ENCODE measurements around the gene RTKN. TPM values are rescaled to one million over a fixed set of nuclear protein-coding genes. Genes with fewer than 3 reads are reported as not detected.
"Not testable (repeated sequence)": the region's sequence is repeated elsewhere in the genome, so short reads cannot be mapped to it uniquely, and the experiment has no call there.

Gene RTKN
- total and polyA plus RNA-seq, 2 donors: 9.5 to 17.2 TPM

GRCh38 chr2:74454654-74455511 is 13.1 kb upstream of the RTKN start, which contains the start of gene INO80B:
Gene INO80B (plus strand): TSS chr2:74455087. CDS start chr2:74455117, 30 bp downstream.
- Histone ChIP-seq H3K4me3 (ENCODE audit: low read length in 2 of 2) (peak within 1 kb of the TSS; percentile 63 to 72), H3K27me3 (ENCODE audit: control insufficient read depth in 2 of 2, insufficient read depth in 1 of 2, low read length in 1 of 2) (no peaks in the 10 kb centered on the region), H3K9me3 (ENCODE audit: control insufficient read depth in 2 of 2, insufficient read depth in 1 of 2, low read length in 1 of 2) (no peaks in the 10 kb centered on the region), H3K4me1 (ENCODE audit: control insufficient read depth in 2 of 2, insufficient read depth in 2 of 2, low read length in 2 of 2) (peaks cover 31 to 54% of the 10 kb centered on the region in 2 donors), H3K36me3 (ENCODE audit: control insufficient read depth in 2 of 2, insufficient read depth in 2 of 2, low read length in 1 of 2) (peaks cover 0 to 4% of the 10 kb centered on the region in 2 donors), H3K27ac (ENCODE audit: low read depth in 1 of 2, low read length in 1 of 2) (peak within 1 kb of the TSS; percentile 62 to 75)
- WGBS: 1% methylated on average over 40 of the region's 40 CpGs
- peak; percentile 95 to 100 (median 99) for DNase-seq (ENCODE audit: low read depth in 6 of 9, low spot score in 9 of 9)

GRCh38 chr2:74450570-74451190 is 8.9 kb upstream of the RTKN start:
- DNase-seq (ENCODE audit: low read depth in 6 of 9, low spot score in 9 of 9): no peak
- no peak overlapping the region for H3K27ac ChIP-seq (ENCODE audit: low read depth in 1 of 2, low read length in 1 of 2)
- H3K4me3 ChIP-seq (ENCODE audit: low read length in 2 of 2): no peak overlapping the region
- no peaks in the 10 kb centered on the region for H3K36me3 ChIP-seq (ENCODE audit: control insufficient read depth in 2 of 2, insufficient read depth in 2 of 2, low read length in 1 of 2)
- H3K4me1 ChIP-seq (ENCODE audit: control insufficient read depth in 2 of 2, insufficient read depth in 2 of 2, low read length in 2 of 2): peaks cover 10 to 28% of the 10 kb centered on the region in 2 donors
- 98% methylated on average over 3 of the region's 3 CpGs for WGBS
- H3K27me3 ChIP-seq (ENCODE audit: control insufficient read depth in 2 of 2, insufficient read depth in 1 of 2, low read length in 1 of 2): peaks cover 0 to 4% of the 10 kb centered on the region in 2 donors
- H3K9me3 ChIP-seq (ENCODE audit: control insufficient read depth in 2 of 2, insufficient read depth in 1 of 2, low read length in 1 of 2): no peaks in the 10 kb centered on the region

GRCh38 chr2:74448771-74449170 is 7.0 kb upstream of the RTKN start:
- peaks cover 4 to 19% of the 10 kb centered on the region in 2 donors for H3K27me3 ChIP-seq (ENCODE audit: control insufficient read depth in 2 of 2, insufficient read depth in 1 of 2, low read length in 1 of 2)
- no peak for DNase-seq (ENCODE audit: low read depth in 6 of 9, low spot score in 9 of 9)
- H3K9me3 ChIP-seq (ENCODE audit: control insufficient read depth in 2 of 2, insufficient read depth in 1 of 2, low read length in 1 of 2): no peaks in the 10 kb centered on the region
- no peaks in the 10 kb centered on the region for H3K36me3 ChIP-seq (ENCODE audit: control insufficient read depth in 2 of 2, insufficient read depth in 2 of 2, low read length in 1 of 2)
- H3K4me3 ChIP-seq (ENCODE audit: low read length in 2 of 2): no peak overlapping the region
- WGBS: 97% methylated on average over 2 of the region's 2 CpGs
- H3K4me1 ChIP-seq (ENCODE audit: control insufficient read depth in 2 of 2, insufficient read depth in 2 of 2, low read length in 2 of 2): peaks cover 6 to 15% of the 10 kb centered on the region in 2 donors
- no peak overlapping the region for H3K27ac ChIP-seq (ENCODE audit: low read depth in 1 of 2, low read length in 1 of 2)

GRCh38 chr2:74447230-74447999 is 5.7 kb upstream of the RTKN start:
- H3K4me1 ChIP-seq (ENCODE audit: control insufficient read depth in 2 of 2, insufficient read depth in 2 of 2, low read length in 2 of 2): peaks cover under 1 to 6% of the 10 kb centered on the region in 2 donors
- 97% methylated on average over 5 of the region's 5 CpGs for WGBS
- no peaks in the 10 kb centered on the region for H3K36me3 ChIP-seq (ENCODE audit: control insufficient read depth in 2 of 2, insufficient read depth in 2 of 2, low read length in 1 of 2)
- no peak for DNase-seq (ENCODE audit: low read depth in 6 of 9, low spot score in 9 of 9)
- no peak overlapping the region for H3K4me3 ChIP-seq (ENCODE audit: low read length in 2 of 2)
- no peaks in the 10 kb centered on the region for H3K9me3 ChIP-seq (ENCODE audit: control insufficient read depth in 2 of 2, insufficient read depth in 1 of 2, low read length in 1 of 2)
- no peak overlapping the region for H3K27ac ChIP-seq (ENCODE audit: low read depth in 1 of 2, low read length in 1 of 2)
- peaks cover 7 to 32% of the 10 kb centered on the region in 2 donors for H3K27me3 ChIP-seq (ENCODE audit: control insufficient read depth in 2 of 2, insufficient read depth in 1 of 2, low read length in 1 of 2)

- Histone ChIP-seq H3K36me3 (ENCODE audit: control insufficient read depth in 2 of 2, insufficient read depth in 2 of 2, low read length in 1 of 2) (no peaks in the 10 kb centered on the region), H3K27me3 (ENCODE audit: control insufficient read depth in 2 of 2, insufficient read depth in 1 of 2, low read length in 1 of 2) (peaks cover 23 to 59% of the 10 kb centered on the region in 2 donors), H3K4me3 (ENCODE audit: low read length in 2 of 2) (no peak overlapping the region), H3K4me1 (ENCODE audit: control insufficient read depth in 2 of 2, insufficient read depth in 2 of 2, low read length in 2 of 2) (peaks cover 4 to 20% of the 10 kb centered on the region in 2 donors), H3K27ac (ENCODE audit: low read depth in 1 of 2, low read length in 1 of 2) (peak overlapping the region in 1 of 2 donors; percentile 27), H3K9me3 (ENCODE audit: control insufficient read depth in 2 of 2, insufficient read depth in 1 of 2, low read length in 1 of 2) (peaks cover 0 to 8% of the 10 kb centered on the region in 2 donors)
- 37% methylated on average over 5 of the region's 5 CpGs for WGBS
- no peak for DNase-seq (ENCODE audit: low read depth in 6 of 9, low spot score in 9 of 9)
These were observed 3.0 kb upstream of the RTKN start for GRCh38 chr2:74444498-74445318.

GRCh38 chr2:74442483-74443297 is 953 bp upstream of the RTKN start:
- peaks cover 23 to 65% of the 10 kb centered on the region in 2 donors for H3K27me3 ChIP-seq (ENCODE audit: control insufficient read depth in 2 of 2, insufficient read depth in 1 of 2, low read length in 1 of 2)
- not testable (repeated sequence) for DNase-seq (ENCODE audit: low read depth in 6 of 9, low spot score in 9 of 9); H3K9me3 ChIP-seq (ENCODE audit: control insufficient read depth in 2 of 2, insufficient read depth in 1 of 2, low read length in 1 of 2); H3K4me3 ChIP-seq (ENCODE audit: low read length in 2 of 2); H3K36me3 ChIP-seq (ENCODE audit: control insufficient read depth in 2 of 2, insufficient read depth in 2 of 2, low read length in 1 of 2)
- WGBS: 96% methylated on average over 16 of the region's 16 CpGs
- peak overlapping the region in 1 of 2 donors; percentile 71 for H3K27ac ChIP-seq (ENCODE audit: low read depth in 1 of 2, low read length in 1 of 2)
- peaks cover 4 to 26% of the 10 kb centered on the region in 2 donors for H3K4me1 ChIP-seq (ENCODE audit: control insufficient read depth in 2 of 2, insufficient read depth in 2 of 2, low read length in 2 of 2)

GRCh38 chr2:74441170-74441689 is 507 bp downstream of the RTKN start:
- Histone ChIP-seq H3K27ac (ENCODE audit: low read depth in 1 of 2, low read length in 1 of 2) (peak overlapping the region; percentile 56 to 73), H3K4me3 (ENCODE audit: low read length in 2 of 2) (peak overlapping the region; percentile 40 to 45), H3K36me3 (ENCODE audit: control insufficient read depth in 2 of 2, insufficient read depth in 2 of 2, low read length in 1 of 2) (no peaks in the 10 kb centered on the region), H3K27me3 (ENCODE audit: control insufficient read depth in 2 of 2, insufficient read depth in 1 of 2, low read length in 1 of 2) (peaks cover 23 to 62% of the 10 kb centered on the region in 2 donors), H3K4me1 (ENCODE audit: control insufficient read depth in 2 of 2, insufficient read depth in 2 of 2, low read length in 2 of 2) (peaks cover 4 to 26% of the 10 kb centered on the region in 2 donors), H3K9me3 (ENCODE audit: control insufficient read depth in 2 of 2, insufficient read depth in 1 of 2, low read length in 1 of 2) (peaks cover 0 to 8% of the 10 kb centered on the region in 2 donors)
- WGBS: 56% methylated on average over 33 of the region's 33 CpGs
- no peak for DNase-seq (ENCODE audit: low read depth in 6 of 9, low spot score in 9 of 9)
